Stomach smooth muscle (tissue), 2 donors: Measurements from ENCODE around the gene TSPAN31.

ENCODE experiments used
- H3K27ac ChIP-seq: one replicate; pipeline ENCODE4 v1.7.0; 2013; ENCODE audit warnings: mild to moderate bottlenecking, low read length, inconsistent platforms
- H3K27me3 ChIP-seq, 2 donors: one replicate each; pipeline ENCODE4 v1.7.0; 2013; ENCODE audit warnings: low read length in 2 of 2; ENCODE audit not compliant: insufficient read depth in 2 of 2, control insufficient read depth in 1 of 2
- H3K36me3 ChIP-seq, 2 donors: one replicate each; pipeline ENCODE4 v1.7.0; 2013; ENCODE audit warnings: low read length in 2 of 2; ENCODE audit not compliant: control insufficient read depth in 2 of 2, insufficient read depth in 2 of 2
- H3K4me1 ChIP-seq: one replicate; pipeline ENCODE4 v1.7.0; 2013; ENCODE audit warnings: low read length; ENCODE audit not compliant: control insufficient read depth, insufficient read depth
- H3K4me3 ChIP-seq, 2 donors: one replicate each; pipeline ENCODE4 v1.7.0; 2013; ENCODE audit warnings: low read length in 2 of 2
- H3K9ac ChIP-seq, 2 donors: one replicate each; pipeline ENCODE4 v1.7.0; 2013; ENCODE audit warnings: low read length in 2 of 2, mild to moderate bottlenecking in 1 of 2
- H3K9me3 ChIP-seq, 2 donors: one replicate each; pipeline ENCODE4 v1.7.0; 2013; ENCODE audit warnings: low read length in 2 of 2; ENCODE audit not compliant: control insufficient read depth in 2 of 2
- donor health status: healthy.
- donor health status: Pancreatic carcinoma.

TSPAN31 gene

DNA sequence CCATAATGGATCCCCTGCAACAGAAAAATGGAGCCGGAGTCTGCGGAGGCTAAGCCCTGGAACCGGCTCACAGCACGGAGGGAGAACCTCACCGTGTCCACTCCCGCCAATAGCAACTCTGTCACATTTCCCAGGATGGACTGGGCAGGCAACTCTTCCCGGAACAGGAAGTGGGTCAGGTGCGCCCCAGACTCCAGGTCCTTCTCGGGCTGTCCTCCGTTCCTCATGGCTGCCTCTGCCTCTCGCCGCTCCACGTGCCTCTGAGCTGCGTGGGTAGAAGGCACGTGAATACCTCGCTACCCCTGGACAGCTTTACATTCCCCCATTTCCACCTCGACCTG is 19.8 kb downstream of the TSPAN31 start:
- Histone ChIP-seq H3K9ac (no peak overlapping the region), H3K4me3 (peak overlapping the region; percentile 21 to 74), H3K9me3 (no peaks in the 10 kb centered on the region), H3K36me3 (peaks cover 0 to 8% of the 10 kb centered on the region in 2 donors), H3K27ac (no peak overlapping the region), H3K27me3 (peaks cover 46 to 48% of the 10 kb centered on the region in 2 donors), H3K4me1 (peaks cover 29% of the 10 kb centered on the region)

DNA sequence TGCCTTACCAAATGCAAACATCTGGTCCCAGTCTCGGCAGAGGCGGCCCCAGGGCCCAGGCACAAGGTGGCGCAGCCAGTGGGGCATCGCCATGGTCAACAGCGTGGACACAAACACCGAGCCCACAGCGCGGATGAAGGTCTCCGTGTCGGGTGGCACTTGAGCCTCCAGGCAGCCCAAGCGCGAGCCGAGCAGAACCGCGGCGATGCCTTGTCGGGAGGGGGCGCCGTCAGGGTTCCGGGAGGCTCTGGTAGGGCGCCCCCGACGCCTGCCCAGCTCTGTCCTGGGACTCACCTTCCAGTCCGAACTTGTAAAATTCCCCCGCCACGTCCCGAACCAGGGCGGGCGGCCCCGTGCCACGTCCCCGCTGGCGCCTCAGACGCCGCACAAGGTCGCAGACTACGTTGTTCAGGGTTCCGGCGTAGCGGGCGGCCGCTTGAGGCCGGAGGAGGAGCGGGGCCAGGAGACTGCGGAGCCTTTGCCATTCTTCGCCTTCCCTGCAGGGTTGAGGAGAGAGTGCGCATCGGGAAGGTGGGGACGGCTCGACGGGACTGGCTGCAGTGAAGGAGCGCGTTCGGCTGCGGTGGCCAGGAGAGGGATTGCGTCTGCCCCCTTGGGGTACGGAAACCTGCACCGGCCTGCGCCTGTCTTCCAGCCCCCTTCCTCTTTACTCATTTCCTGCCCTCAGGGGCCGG is 20.3 kb downstream of the TSPAN31 start:
- H3K36me3 ChIP-seq, result peaks cover 0 to 8% of the 10 kb centered on the region in 2 donors
- peaks cover 46 to 48% of the 10 kb centered on the region in 2 donors for H3K27me3 ChIP-seq
- no peaks in the 10 kb centered on the region for H3K9me3 ChIP-seq
- H3K4me3 ChIP-seq, result peak overlapping the region; percentile 21 to 74
- H3K27ac ChIP-seq, result no peak overlapping the region
- peaks cover 29% of the 10 kb centered on the region for H3K4me1 ChIP-seq
- no peak overlapping the region for H3K9ac ChIP-seq

DNA sequence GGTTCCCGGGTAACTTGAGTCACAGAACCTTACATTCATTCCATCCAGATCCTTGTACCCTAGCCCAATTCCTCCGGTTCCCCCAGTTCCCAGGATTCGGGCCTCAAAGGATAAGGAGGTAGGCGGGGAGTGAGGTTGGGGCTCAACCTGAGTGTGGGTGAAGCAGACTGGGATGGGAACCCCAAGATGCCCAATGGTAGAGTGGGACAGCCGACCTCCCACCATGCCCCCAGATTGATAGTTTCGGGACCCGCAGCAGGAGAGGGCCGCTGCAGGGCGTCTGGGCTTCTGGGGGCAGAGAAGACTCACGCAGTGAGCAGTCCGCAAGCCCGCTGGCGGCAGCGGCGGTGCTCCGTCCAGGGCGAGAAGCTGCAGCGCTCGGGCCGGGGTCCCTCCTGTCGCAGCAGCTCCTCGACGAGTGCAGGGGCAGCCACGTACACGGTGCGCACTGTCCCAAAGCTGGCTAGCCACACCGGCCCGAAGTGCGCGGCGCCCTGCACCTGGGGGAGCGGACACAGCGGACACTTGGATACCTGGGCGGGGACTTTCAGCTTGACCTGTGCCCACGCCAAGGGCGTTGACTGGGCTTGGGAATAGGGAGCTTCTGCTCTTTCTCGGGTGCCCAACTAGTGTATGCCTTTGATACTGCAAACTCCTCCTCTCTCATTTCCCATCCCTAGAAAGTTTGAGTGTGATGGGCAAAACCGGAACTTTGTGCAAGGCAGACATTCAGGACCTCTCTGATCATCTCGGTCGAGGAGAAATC is 21.0 kb downstream of the TSPAN31 start:
- H3K36me3 ChIP-seq, result peaks cover 0 to 10% of the 10 kb centered on the region in 2 donors
- H3K9me3 ChIP-seq, result no peaks in the 10 kb centered on the region
- H3K4me1 ChIP-seq, result peaks cover 31% of the 10 kb centered on the region
- H3K27ac ChIP-seq, result no peak overlapping the region
- peak overlapping the region; percentile 59 to 74 for H3K4me3 ChIP-seq
- H3K27me3 ChIP-seq, result peaks cover 46 to 48% of the 10 kb centered on the region in 2 donors
- peak overlapping the region in 1 of 2 donors; percentile 13 for H3K9ac ChIP-seq

DNA sequence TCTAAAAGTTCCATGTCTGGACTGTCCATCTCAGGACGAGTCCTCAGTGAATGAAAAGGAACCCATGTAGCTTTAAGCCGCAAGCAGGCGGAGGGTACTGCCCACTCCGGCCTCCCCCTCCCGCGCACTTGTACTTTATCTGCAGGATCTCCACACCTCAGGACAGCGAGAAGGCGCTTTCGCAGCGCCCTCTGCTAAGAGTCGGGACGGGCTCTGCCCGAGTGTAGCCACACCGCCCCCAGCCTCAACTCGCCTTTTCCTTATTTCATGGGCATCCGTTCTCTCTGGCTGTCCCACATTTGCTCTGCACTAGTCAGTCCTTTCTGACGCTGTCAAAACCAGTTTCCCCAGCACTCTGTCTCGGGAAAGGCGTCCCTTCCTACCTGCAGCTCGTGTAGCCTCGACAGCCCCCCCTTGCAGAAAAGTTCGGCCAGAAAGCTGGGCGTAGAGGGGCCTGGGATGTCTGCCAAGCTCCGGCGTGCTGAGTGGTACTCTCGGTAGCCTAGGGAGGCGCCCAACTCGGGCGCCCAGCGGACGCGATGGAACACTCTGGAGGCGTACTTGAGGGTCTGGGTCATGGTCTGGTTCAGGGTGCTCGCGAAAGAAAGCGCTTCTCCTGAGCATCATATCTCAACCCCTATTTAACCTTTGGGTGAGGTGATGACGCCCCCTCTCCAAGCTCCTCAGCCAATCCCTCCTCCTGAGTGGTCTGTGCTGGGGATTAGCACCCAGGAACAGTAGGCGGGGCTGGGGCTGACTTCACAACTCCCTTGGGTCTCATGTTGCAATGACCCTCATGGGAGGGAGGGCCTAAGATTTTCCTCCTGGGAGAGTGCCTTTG is 21.8 kb downstream of the TSPAN31 start, which contains the start of gene CYP27B1:
CYP27B1 (minus strand) TSS at position 615 of the 841 bp plus-strand sequence; CDS start at position 578, 37 bp downstream.
- H3K4me1 ChIP-seq, result peaks cover 38% of the 10 kb centered on the region
- no peaks in the 10 kb centered on the region for H3K9me3 ChIP-seq
- H3K9ac ChIP-seq, result peak within 1 kb of the TSS in 1 of 2 donors; percentile 13
- peaks cover 0 to 8% of the 10 kb centered on the region in 2 donors for H3K36me3 ChIP-seq
- H3K27me3 ChIP-seq, result peaks cover 41 to 44% of the 10 kb centered on the region in 2 donors
- no peak within 1 kb of the TSS for H3K27ac ChIP-seq
- peak within 1 kb of the TSS; percentile 59 to 74 for H3K4me3 ChIP-seq

DNA sequence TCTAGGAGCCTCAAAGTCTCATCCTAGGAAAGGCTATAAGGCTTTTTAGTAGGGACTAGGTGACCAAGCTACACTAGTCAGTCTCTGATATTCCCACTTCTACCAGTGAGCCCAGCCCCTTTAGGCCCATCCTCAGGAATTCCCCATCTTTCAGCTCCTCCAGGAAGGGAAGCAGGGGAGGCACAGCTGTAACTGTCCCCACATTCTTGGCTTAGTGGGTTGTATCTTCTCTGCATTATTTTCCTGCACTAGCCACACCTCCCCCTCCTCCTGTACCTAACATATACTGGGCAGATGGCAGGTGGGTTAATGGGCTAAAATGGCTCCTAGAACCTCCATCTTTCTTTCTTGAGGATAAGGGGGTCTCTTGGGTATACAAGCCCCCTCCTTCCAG is 22.5 kb downstream of the TSPAN31 start:
- peaks cover 40% of the 10 kb centered on the region in 2 donors for H3K27me3 ChIP-seq

DNA sequence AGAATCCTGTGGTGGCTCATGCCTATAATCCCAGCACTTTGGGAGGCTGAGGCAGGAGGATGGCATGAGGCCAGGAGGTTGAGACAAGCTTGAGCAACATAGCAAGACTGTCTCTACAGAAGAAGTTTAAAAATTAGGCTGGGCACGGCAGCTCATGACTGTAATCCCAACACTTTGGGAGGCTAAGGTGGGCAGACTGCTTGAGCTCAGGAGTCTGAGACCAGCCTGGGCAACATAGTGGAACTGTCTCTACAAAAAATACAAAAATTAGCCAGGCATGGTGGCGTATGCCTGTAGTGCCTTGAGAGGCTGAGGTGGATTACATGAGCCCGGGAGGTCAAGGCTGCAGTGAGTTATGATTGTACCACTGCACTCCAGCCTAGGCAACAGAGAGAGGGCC is 23.0 kb downstream of the TSPAN31 start:
- Histone ChIP-seq H3K4me1 (peaks cover 46% of the 10 kb centered on the region), H3K27ac (no peak overlapping the region), H3K27me3 (peaks cover 35% of the 10 kb centered on the region in 2 donors), H3K4me3 (no peak overlapping the region), H3K36me3 (peaks cover 0 to 8% of the 10 kb centered on the region in 2 donors), H3K9ac (no peak overlapping the region), H3K9me3 (no peaks in the 10 kb centered on the region)

More for the DNA sequence above, 22.5 kb downstream of the TSPAN31 start:
- no peaks in the 10 kb centered on the region for H3K9me3 ChIP-seq
- no peak overlapping the region for H3K4me3 ChIP-seq
- H3K27ac ChIP-seq, result no peak overlapping the region
- H3K9ac ChIP-seq, result no peak overlapping the region
- peaks cover 0 to 8% of the 10 kb centered on the region in 2 donors for H3K36me3 ChIP-seq
- H3K4me1 ChIP-seq, result peaks cover 44% of the 10 kb centered on the region

DNA sequence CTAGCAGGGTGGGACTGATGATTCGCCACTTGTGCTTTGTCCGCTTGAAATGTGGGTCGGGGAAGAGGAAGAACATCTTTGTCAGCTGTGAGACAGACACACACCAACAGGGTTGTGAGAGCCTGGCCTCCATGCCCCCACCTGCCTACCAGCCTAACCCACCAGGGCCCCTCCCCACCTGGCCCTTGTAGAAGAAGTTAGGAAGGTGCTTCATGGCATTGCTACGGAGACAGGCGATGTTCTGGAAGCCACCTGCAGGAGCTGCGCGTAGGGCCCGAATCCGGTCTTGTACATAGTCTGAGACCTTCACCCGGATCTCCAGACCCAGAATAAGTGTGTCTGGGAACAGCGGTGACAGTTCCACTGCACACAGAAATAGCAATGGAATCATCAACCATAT is 24.8 kb downstream of the TSPAN31 start:
- Histone ChIP-seq H3K4me1 (peaks cover 49% of the 10 kb centered on the region), H3K9ac (no peak overlapping the region), H3K9me3 (no peaks in the 10 kb centered on the region), H3K36me3 (peaks cover 0 to 8% of the 10 kb centered on the region in 2 donors), H3K27me3 (peaks cover 17 to 18% of the 10 kb centered on the region in 2 donors), H3K4me3 (no peak overlapping the region), H3K27ac (no peak overlapping the region)

DNA sequence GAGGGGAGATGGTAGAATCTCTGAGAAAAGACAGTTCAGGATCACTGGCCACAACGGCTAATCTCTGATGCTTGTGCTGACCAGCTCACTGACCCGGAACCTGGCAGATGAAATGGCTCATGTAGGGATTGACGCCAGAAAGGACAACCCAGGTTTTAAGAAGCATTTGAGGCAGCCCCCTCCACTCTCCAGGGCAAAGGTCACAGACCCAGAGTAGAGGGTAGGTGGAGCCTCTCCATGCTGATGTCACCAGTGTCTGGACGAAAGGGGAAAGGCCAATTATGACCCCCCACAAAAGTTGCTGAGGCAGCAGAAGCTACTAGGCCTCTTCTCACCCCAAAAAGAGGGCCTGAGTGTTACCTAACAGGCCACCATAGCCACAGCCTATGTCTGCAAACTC is 25.9 kb downstream of the TSPAN31 start:
- Histone ChIP-seq H3K27ac (no peak overlapping the region), H3K9me3 (no peaks in the 10 kb centered on the region), H3K4me3 (peak overlapping the region in 1 of 2 donors; percentile 97), H3K9ac (peak overlapping the region in 1 of 2 donors; percentile 7), H3K4me1 (peaks cover 37% of the 10 kb centered on the region), H3K36me3 (peaks cover 0 to 8% of the 10 kb centered on the region in 2 donors), H3K27me3 (peaks cover 6% of the 10 kb centered on the region in 2 donors)

DNA sequence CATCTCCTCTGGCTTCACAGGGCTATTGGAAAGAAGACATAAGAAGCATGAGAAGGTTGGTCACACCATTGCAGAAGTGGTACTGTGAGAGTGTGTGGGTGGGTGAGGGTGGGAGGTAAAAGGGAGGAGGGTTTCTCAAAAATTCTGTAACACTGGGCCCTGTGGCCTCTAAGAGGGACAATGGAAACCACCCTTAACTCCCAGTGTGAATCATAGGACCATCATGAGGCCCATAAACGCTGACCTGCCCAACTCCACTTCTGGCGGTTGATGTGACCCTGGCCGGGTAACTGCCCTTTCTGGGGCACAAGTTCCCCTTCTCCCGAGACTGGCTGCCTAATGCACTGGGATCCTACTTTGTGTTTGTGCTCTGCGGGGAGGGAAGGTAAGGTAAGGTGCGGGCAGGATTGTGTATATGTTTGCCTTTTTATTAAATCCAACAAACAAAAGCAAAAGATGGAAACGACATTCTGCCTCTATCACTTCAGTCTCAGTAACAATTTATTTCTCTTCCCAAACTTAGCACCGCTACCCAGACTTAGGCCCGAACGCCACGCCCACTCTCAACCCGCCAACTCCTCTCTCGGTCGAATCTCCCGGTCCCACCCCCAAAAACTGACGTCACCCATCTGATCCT is 26.5 kb downstream of the TSPAN31 start:
- Histone ChIP-seq H3K9me3 (no peaks in the 10 kb centered on the region), H3K27ac (peak overlapping the region; percentile 83), H3K4me1 (peaks cover 31% of the 10 kb centered on the region), H3K4me3 (peak overlapping the region; percentile 96 to 97), H3K36me3 (peaks cover 0 to 8% of the 10 kb centered on the region in 2 donors), H3K9ac (peak overlapping the region; percentile 90), H3K27me3 (peaks cover under 1 to 3% of the 10 kb centered on the region in 2 donors)
